ENCODE results near the gene BRSK2. TPM values are rescaled to one million over a fixed set of nuclear protein-coding genes. Genes with fewer than 3 reads are reported as not detected.

The BRSK2 gene
- total RNA-seq, 1 experiment from 2014 or later, result 1.2 TPM

DNA sequence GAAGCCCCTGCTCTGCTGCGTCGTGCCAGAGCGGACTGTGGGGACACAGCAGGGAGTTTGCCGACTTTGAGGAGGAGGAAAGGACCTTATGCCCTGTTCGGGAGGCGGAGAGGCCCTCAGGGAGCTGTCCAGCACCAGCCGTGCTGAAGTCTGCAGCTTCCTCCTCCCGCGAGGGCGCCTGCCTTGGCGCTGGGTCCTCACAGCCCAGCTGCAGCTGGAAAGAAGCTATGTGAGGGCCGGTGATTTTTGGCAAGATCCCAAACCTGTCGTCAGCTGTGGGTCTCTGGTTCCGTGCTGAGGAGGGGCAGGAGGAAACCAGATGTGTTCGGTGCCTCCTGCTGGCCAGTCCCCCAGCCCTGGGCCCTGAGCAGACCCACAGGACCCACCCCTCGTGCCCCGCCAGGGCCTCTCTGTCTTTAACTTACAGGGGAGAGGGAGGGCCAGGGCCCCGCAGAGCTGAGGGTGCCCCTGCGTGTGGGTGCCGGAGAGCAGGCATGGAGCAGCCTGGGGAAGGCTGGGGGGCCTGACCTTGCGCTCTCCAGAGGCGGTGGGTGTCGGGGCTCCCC, 12.0 kb downstream of the BRSK2 start:
- BruUV-seq (replicated peaks), result no TSS peak
- Histone ChIP-seq H3K4me1 (ENCODE audit: insufficient read depth, low read length) (no peaks in the 10 kb centered on the region), H3F3A (ENCODE audit: low read length, unreplicated experiment) (no peaks in the 10 kb centered on the region), H3K4me2 (ENCODE audit: low read length) (no peak overlapping the region), H3K27me3 (ENCODE audit: low read length) (no peaks in the 10 kb centered on the region), H3K4me3 (ENCODE audit: low read length) (no peak overlapping the region), H3K9me2 (replicated peaks; ENCODE audit: low read length) (no peaks in the 10 kb centered on the region), H4K20me1 (ENCODE audit: low read length) (no peaks in the 10 kb centered on the region), H3K9ac (ENCODE audit: low read length) (no peak overlapping the region), H3K36me3 (ENCODE audit: low read depth, low read length) (no peaks in the 10 kb centered on the region), H3K79me2 (ENCODE audit: low read length) (no peaks in the 10 kb centered on the region), H3K27ac (ENCODE audit: low read length) (no peak overlapping the region), H3K9me3 (ENCODE audit: low read length) (no peaks in the 10 kb centered on the region), H2AFZ (ENCODE audit: low read length) (no peak overlapping the region)
- ChIA-PET CTCF (no interaction called here), POLR2A (ENCODE audit: unreplicated experiment) (no interaction called here)
- DNase-seq, result peak; percentile 63
- intact Hi-C loops (cut with micrococcal nuclease), result no loop called here
- peak; percentile 69 for ATAC-seq
- no peak for TF ChIP-seq EZH2phosphoT487 (IDR thresholded peaks at IDR 0.05; ENCODE audit: borderline replicate concordance, low read length)
- TF ChIP-seq, protein P1, sequence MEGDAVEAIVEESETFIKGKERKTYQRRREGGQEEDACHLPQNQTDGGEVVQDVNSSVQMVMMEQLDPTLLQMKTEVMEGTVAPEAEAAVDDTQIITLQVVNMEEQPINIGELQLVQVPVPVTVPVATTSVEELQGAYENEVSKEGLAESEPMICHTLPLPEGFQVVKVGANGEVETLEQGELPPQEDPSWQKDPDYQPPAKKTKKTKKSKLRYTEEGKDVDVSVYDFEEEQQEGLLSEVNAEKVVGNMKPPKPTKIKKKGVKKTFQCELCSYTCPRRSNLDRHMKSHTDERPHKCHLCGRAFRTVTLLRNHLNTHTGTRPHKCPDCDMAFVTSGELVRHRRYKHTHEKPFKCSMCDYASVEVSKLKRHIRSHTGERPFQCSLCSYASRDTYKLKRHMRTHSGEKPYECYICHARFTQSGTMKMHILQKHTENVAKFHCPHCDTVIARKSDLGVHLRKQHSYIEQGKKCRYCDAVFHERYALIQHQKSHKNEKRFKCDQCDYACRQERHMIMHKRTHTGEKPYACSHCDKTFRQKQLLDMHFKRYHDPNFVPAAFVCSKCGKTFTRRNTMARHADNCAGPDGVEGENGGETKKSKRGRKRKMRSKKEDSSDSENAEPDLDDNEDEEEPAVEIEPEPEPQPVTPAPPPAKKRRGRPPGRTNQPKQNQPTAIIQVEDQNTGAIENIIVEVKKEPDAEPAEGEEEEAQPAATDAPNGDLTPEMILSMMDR (conservative IDR thresholded peaks at IDR 0.05; ENCODE audit: low read depth, low read length), result 0 out of 2 replicates have a peak, but pooled peaks have one; percentile 8
- TF ChIP-seq EZH2 (IDR thresholded peaks at IDR 0.05; ENCODE audit: low read length, unreplicated experiment), result no peak

DNA sequence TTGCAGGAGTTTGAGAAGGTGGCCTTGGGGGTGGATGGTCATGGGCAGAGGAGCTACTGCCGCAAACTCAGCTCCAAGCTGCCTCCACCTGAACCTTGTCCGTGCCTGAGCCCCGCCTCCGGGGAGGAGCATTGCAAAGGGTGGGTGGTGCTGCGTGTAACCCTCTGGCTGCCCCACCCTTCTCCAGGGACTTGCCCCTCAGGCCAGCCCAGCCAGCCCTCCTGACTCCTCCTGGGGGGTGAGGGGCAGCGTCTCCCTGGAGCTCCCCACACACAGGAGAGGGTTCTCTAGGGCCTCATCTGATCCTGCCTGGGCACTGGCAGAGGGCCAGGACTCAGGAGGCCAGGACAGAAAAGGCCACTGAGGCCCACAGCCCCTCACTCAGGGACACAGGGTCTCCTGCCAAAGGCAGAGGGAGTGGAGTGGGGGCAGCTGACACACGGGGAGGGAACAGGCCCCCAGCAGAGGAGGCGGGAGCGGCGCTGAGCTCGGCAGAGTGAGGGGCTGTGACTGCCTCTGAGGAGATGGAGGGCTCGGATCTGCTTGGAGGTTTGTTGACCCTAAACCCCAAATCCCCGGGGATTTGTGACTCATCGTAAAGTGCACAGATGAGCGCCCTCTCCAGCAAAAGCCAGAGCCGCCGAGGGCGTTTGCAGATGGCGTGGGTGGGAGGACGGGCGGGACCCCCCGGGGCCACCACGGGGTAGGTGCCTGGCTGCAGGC, 12.8 kb downstream of the BRSK2 start:
- intact Hi-C loops (cut with micrococcal nuclease), result no loop called here

More for the DNA sequence above, 12.8 kb downstream of the BRSK2 start:
- no peaks in the 10 kb centered on the region for H3K9me3 ChIP-seq (ENCODE audit: low read length)
- TF ChIP-seq EZH2 (IDR thresholded peaks at IDR 0.05; ENCODE audit: low read length, unreplicated experiment), result no peak
- TF ChIP-seq, protein P1 (conservative IDR thresholded peaks at IDR 0.05; ENCODE audit: low read depth, low read length), result no peak
- TF ChIP-seq EZH2phosphoT487 (IDR thresholded peaks at IDR 0.05; ENCODE audit: borderline replicate concordance, low read length), result no peak
- no TSS peak for BruUV-seq (replicated peaks)
- DNase-seq (no peak), ATAC-seq (no peak)
- H3K36me3 ChIP-seq (ENCODE audit: low read depth, low read length), result no peaks in the 10 kb centered on the region
- H3F3A ChIP-seq (ENCODE audit: low read length, unreplicated experiment), result no peaks in the 10 kb centered on the region
- POLR2A ChIA-PET (ENCODE audit: unreplicated experiment), result no interaction called here
- CTCF ChIA-PET, result no interaction called here
- no peak overlapping the region for H3K9ac ChIP-seq (ENCODE audit: low read length)
- no peaks in the 10 kb centered on the region for H3K9me2 ChIP-seq (replicated peaks; ENCODE audit: low read length)
- H3K4me2 ChIP-seq (ENCODE audit: low read length), result no peak overlapping the region
- H2AFZ ChIP-seq (ENCODE audit: low read length), result no peak overlapping the region
- no peak overlapping the region for H3K27ac ChIP-seq (ENCODE audit: low read length)
- H3K4me3 ChIP-seq (ENCODE audit: low read length), result no peak overlapping the region
- no peaks in the 10 kb centered on the region for H4K20me1 ChIP-seq (ENCODE audit: low read length)
- no peaks in the 10 kb centered on the region for H3K27me3 ChIP-seq (ENCODE audit: low read length)
- no peaks in the 10 kb centered on the region for H3K79me2 ChIP-seq (ENCODE audit: low read length)
- no peaks in the 10 kb centered on the region for H3K4me1 ChIP-seq (ENCODE audit: insufficient read depth, low read length)
